ES-I3 (cell line): Measurements from ENCODE around the gene EML6.

Source experiments
- H3K36me3 ChIP-seq: 2 replicates; pipeline ENCODE4 v1.6.1; 2013; ENCODE audit warnings: mild to moderate bottlenecking, low read length, control low read depth, moderate library complexity; ENCODE audit not compliant: insufficient read depth
- H3K4me1 ChIP-seq: 2 replicates; pipeline ENCODE4 v1.6.1; 2013; ENCODE audit warnings: mild to moderate bottlenecking, control low read depth, low read length; ENCODE audit not compliant: insufficient read depth
- H3K9ac ChIP-seq: 2 replicates; pipeline ENCODE4 v1.6.1; 2013; ENCODE audit warnings: low read depth, mild to moderate bottlenecking, low read length, moderate library complexity
- H3K9me3 ChIP-seq: 2 replicates; pipeline ENCODE4 v1.6.1; 2013; ENCODE audit warnings: mild to moderate bottlenecking, low read length, moderate library complexity; ENCODE audit not compliant: control insufficient read depth, insufficient read depth

Gene EML6

DNA sequence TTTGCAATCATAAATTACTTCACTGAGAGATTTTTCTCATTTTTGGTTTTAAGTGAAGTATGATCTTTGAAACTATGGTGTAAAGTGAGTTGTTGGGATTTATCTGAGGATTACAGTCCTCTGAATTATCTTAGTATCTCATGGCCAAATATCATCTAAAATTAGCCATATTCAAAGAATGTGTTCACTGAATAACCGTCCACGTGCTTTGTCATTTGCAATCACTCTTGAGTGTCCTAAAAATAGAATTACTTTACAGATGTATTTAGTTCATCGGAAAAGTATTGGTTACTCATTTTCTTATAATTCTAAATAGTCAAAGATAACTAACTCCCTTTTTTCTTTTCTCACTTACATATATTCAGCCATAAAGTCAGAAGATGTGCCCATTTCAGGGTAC, 185.5 kb downstream of the EML6 start:
- Histone ChIP-seq H3K9ac (no peak overlapping the region), H3K9me3 (no peaks in the 10 kb centered on the region), H3K36me3 (no peaks in the 10 kb centered on the region), H3K4me1 (no peaks in the 10 kb centered on the region)

- no peak overlapping the region for H3K9ac ChIP-seq
- no peaks in the 10 kb centered on the region for H3K36me3 ChIP-seq
- H3K4me1 ChIP-seq = no peaks in the 10 kb centered on the region
- no peaks in the 10 kb centered on the region for H3K9me3 ChIP-seq
Measured at GRCh38 chr2:54912305-54912704, 188.8 kb downstream of the EML6 start.

- no peaks in the 10 kb centered on the region for H3K36me3 ChIP-seq
Measured at GRCh38 chr2:54912893-54913292, 189.4 kb downstream of the EML6 start.

GRCh38 chr2:54914637-54915036, 191.2 kb downstream of the EML6 start:
- H3K9me3 ChIP-seq = no peaks in the 10 kb centered on the region
- no peaks in the 10 kb centered on the region for H3K36me3 ChIP-seq
- H3K4me1 ChIP-seq = no peaks in the 10 kb centered on the region
- no peak overlapping the region for H3K9ac ChIP-seq

More at GRCh38 chr2:54912893-54913292, 189.4 kb downstream of the EML6 start:
- H3K4me1 ChIP-seq = no peaks in the 10 kb centered on the region
- no peaks in the 10 kb centered on the region for H3K9me3 ChIP-seq
- H3K9ac ChIP-seq = no peak overlapping the region

GRCh38 chr2:54915101-54915500, 191.6 kb downstream of the EML6 start:
- H3K36me3 ChIP-seq = no peaks in the 10 kb centered on the region

DNA sequence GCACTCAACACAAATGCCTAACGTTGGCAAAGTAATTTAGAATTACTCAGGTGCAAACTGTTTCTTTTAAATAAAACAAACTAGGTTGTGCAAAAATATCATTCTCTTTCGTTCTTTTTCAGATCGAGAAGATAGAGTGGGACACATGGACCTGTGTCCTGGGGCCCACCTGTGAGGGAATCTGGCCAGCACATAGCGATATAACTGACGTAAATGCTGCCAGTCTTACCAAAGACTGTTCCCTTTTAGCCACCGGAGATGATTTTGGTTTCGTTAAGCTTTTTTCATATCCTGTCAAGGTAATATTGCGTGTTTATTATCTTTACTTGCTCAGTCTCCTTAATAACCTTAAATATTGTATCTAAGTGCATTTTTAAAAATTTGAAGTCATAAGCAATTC, 193.2 kb downstream of the EML6 start:
- Histone ChIP-seq H3K36me3 (no peaks in the 10 kb centered on the region), H3K9ac (no peak overlapping the region), H3K4me1 (no peaks in the 10 kb centered on the region), H3K9me3 (peaks cover 7% of the 10 kb centered on the region; the same call in 1 of the 2 replicates)

More at GRCh38 chr2:54915101-54915500, 191.6 kb downstream of the EML6 start:
- Histone ChIP-seq H3K9ac (no peak overlapping the region), H3K4me1 (no peaks in the 10 kb centered on the region), H3K9me3 (no peaks in the 10 kb centered on the region)

GRCh38 chr2:54918647-54919280, 195.3 kb downstream of the EML6 start:
- Histone ChIP-seq H3K9me3 (peaks cover 7% of the 10 kb centered on the region; the same call in 1 of the 2 replicates), H3K9ac (no peak overlapping the region), H3K36me3 (no peaks in the 10 kb centered on the region), H3K4me1 (no peaks in the 10 kb centered on the region)

- Histone ChIP-seq H3K4me1 (no peaks in the 10 kb centered on the region), H3K36me3 (no peaks in the 10 kb centered on the region), H3K9ac (no peak overlapping the region), H3K9me3 (peaks cover 7% of the 10 kb centered on the region; the same call in 1 of the 2 replicates)
Measured at GRCh38 chr2:54920660-54921059, 197.2 kb downstream of the EML6 start.

DNA sequence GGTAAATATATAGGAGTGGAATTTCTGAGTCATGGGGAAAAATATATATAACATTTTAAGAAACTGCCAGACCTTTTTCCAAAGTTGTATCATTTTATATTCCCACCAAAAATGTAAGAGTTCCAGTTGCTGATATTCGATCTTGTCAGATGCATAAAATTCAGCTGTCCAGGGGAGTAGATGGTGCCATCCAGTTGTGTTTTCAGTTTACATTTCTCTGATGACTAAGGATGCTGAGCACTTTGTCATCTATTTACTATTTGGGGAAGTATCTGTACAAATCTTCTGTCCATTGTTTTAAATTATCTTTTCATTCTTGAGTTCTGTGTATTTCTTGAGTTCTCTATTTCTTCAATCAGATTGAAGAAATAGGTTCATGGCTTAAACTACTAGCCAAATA, 200.7 kb downstream of the EML6 start:
- no peak overlapping the region for H3K9ac ChIP-seq
- H3K36me3 ChIP-seq = no peaks in the 10 kb centered on the region

DNA sequence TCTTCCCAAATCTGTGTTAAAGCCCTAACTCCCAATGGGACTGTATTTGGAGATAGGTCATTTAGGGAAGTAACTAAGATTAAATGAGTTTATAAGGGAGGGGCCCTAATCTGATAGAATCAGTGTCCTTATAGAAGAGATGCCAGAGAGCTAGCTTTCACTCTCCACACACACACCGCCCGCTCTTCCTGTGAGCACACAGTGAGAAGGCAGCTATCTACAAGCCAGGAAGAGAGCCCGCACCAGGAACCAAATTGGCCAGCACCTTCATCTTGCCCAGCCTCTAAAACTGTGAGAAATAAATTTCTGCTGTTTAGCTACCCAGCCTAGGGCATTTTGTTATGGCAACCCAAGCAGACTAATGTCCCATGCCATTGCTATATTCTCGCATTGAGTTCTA, 201.6 kb downstream of the EML6 start:
- Histone ChIP-seq H3K9ac (no peak overlapping the region), H3K36me3 (no peaks in the 10 kb centered on the region), H3K4me1 (no peaks in the 10 kb centered on the region), H3K9me3 (peaks cover 7% of the 10 kb centered on the region; the same call in 1 of the 2 replicates)

More for the DNA sequence above, 200.7 kb downstream of the EML6 start:
- H3K9me3 ChIP-seq = peaks cover 7% of the 10 kb centered on the region; the same call in 1 of the 2 replicates
- H3K4me1 ChIP-seq = no peaks in the 10 kb centered on the region

- no peaks in the 10 kb centered on the region for H3K9me3 ChIP-seq
- no peak overlapping the region for H3K9ac ChIP-seq
- H3K4me1 ChIP-seq = no peaks in the 10 kb centered on the region
- H3K36me3 ChIP-seq = no peaks in the 10 kb centered on the region
Measured at GRCh38 chr2:54927085-54927750, 203.8 kb downstream of the EML6 start.

DNA sequence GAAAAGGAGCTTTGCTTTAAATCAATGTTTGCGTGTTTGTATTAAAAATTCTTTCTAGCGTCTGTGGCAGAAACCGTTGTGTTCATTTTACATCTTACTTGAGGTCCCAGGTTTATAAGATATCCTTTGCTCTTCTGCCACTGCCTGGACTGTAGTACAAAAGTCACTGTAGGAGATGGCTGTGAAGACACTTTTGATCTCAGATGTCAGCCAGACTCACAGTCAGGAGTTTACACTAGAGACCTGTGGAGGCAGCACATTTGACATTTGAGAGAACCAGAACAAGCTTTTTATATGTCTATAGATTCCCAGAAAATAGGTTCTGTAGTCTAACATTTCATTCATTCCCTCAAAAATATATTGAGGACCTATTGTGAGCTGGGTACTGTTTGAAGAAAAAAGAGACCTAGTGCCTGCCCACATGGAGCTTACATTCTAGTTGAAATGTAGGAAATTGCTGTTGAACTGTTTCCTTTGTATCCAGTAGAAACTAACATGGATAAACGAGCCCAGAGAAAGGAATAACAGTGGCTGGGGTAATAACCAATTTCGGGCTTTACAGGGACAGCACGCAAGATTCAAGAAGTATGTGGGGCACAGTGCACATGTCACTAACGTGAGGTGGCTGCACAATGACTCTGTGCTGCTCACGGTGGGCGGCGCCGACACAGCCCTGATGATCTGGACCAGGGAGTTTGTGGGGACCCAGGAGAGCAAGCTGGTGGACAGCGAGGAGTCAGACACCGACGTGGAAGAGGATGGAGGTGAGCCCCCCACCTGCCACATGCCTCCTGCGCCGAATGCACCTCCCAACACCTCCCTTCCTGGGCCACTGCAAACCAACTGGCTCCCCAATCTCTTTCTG, 204.5 kb downstream of the EML6 start:
- Histone ChIP-seq H3K9ac (no peak overlapping the region), H3K4me1 (no peaks in the 10 kb centered on the region), H3K36me3 (no peaks in the 10 kb centered on the region), H3K9me3 (no peaks in the 10 kb centered on the region)

DNA sequence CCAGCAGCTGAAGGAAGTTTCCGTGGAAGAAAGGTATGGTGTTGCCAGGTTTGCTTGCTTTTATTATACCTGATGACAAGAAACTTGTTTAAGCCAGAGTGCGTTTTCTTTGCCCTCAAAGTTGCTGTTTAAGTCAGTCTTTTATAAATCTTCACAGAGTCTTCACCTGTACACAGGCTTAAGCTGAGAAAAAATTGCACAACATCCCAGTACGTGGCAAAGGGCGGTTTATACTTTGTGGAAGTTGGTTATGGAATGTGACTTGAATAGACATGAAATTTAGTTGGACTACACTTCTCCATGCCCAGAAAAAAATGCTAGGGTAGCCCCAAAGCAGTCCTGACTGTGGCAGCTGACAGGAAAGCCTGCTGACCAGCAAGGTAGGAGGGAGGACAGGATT, 205.3 kb downstream of the EML6 start:
- H3K4me1 ChIP-seq = no peaks in the 10 kb centered on the region
- no peaks in the 10 kb centered on the region for H3K36me3 ChIP-seq

GRCh38 chr2:54931473-54931872, 208.0 kb downstream of the EML6 start:
- no peak overlapping the region for H3K9ac ChIP-seq
- H3K36me3 ChIP-seq = no peaks in the 10 kb centered on the region
- no peaks in the 10 kb centered on the region for H3K9me3 ChIP-seq
- no peaks in the 10 kb centered on the region for H3K4me1 ChIP-seq

More for the DNA sequence above, 205.3 kb downstream of the EML6 start:
- H3K9me3 ChIP-seq = no peaks in the 10 kb centered on the region
- H3K9ac ChIP-seq = no peak overlapping the region
